PC-3 (cell line): ENCODE results near the gene RSL1D1. TPM values are rescaled to one million over a fixed set of nuclear protein-coding genes. Genes with fewer than 3 reads are reported as not detected.

Source experiments
- ATAC-seq: fragments of 200-7000 bp; cut with Tn5 transposase; 2 replicates; pipeline ENCODE4 v1.9.1; 2020; ENCODE audit warnings: mild to moderate bottlenecking, moderate library complexity
- BruUV-seq: library from RNA; stranded (reverse); fragments of 400-500 nt; replicated peaks from 2 replicates; lab custom pipeline; 2021; lab: Mats Ljungman, UMichigan
- CTCF ChIA-PET: fragments of 300-600 bp; sonication (Branson Sonifier 250); formaldehyde crosslinking; loops from one replicate; lab custom pipeline; 2022; ENCODE audit warnings: antibody characterized with exemption; lab: Charles Lee
- POLR2A ChIA-PET: fragments of 300-600 bp; sonication (Branson Sonifier 250); formaldehyde crosslinking; loops from one replicate; lab custom pipeline; 2022; ENCODE audit warnings: antibody characterized with exemption; ENCODE audit not compliant: unreplicated experiment; lab: Charles Lee
- DNase-seq: peaks from one replicate; pipeline ENCODE4 v3.0.0-alpha.2; 2015
- H2AFZ ChIP-seq: fragments of 300-600 bp; sonication (generic); 2 replicates; pipeline ENCODE4 v1.6.0; 2016; ENCODE audit warnings: antibody characterized with exemption, low read length
- H3F3A ChIP-seq: fragments of 300-600 bp; sonication (generic); one replicate; pipeline ENCODE4 v1.6.0; 2017; ENCODE audit warnings: antibody characterized with exemption, low read length, control low read depth, mild to moderate bottlenecking; ENCODE audit not compliant: unreplicated experiment
- H3K27ac ChIP-seq: fragments of 300-600 bp; sonication (generic); 2 replicates; pipeline ENCODE4 v1.5.1; 2016; ENCODE audit warnings: mild to moderate bottlenecking, low read length
- H3K27me3 ChIP-seq: fragments of 300-600 bp; sonication (generic); 2 replicates; pipeline ENCODE4 v1.6.1; 2016; ENCODE audit warnings: low read length, mixed read lengths
- H3K36me3 ChIP-seq: fragments of 300-600 bp; sonication (generic); 2 replicates; pipeline ENCODE4 v1.6.1; 2016; ENCODE audit warnings: low read depth, mixed run types, low read length, mixed read lengths
- H3K4me1 ChIP-seq: fragments of 300-600 bp; sonication (generic); 2 replicates; pipeline ENCODE4 v1.5.1; 2016; ENCODE audit warnings: low read length; ENCODE audit not compliant: insufficient read depth
- H3K4me2 ChIP-seq: fragments of 300-600 bp; sonication (generic); 2 replicates; pipeline ENCODE4 v1.6.0; 2016; ENCODE audit warnings: low read length
- H3K4me3 ChIP-seq: fragments of 300-600 bp; sonication (generic); 2 replicates; pipeline ENCODE4 v1.5.1; 2016; ENCODE audit warnings: mild to moderate bottlenecking, low read length, mixed read lengths
- H3K79me2 ChIP-seq: fragments of 300-600 bp; sonication (generic); 2 replicates; pipeline ENCODE4 v1.6.1; 2017; ENCODE audit warnings: low read length, mixed read lengths
- H3K9ac ChIP-seq: fragments of 300-600 bp; sonication (generic); 2 replicates; pipeline ENCODE4 v1.6.0; 2016; ENCODE audit warnings: mild to moderate bottlenecking, low read length
- H3K9me2 ChIP-seq: fragments of 300-600 bp; sonication (generic); replicated peaks from 2 replicates; pipeline ENCODE4 v1.6.1; 2016; ENCODE audit warnings: mixed run types, low read length, mixed read lengths
- H3K9me3 ChIP-seq: fragments of 300-600 bp; sonication (generic); 2 replicates; pipeline ENCODE4 v1.6.1; 2016; ENCODE audit warnings: low read length, mixed read lengths
- H4K20me1 ChIP-seq: fragments of 300-600 bp; sonication (generic); 2 replicates; pipeline ENCODE4 v1.6.1; 2016; ENCODE audit warnings: low read length, mixed read lengths
- EZH2 ChIP-seq: fragments of 300-600 bp; sonication (generic); IDR thresholded peaks from one replicate; pipeline ENCODE4 v1.6.1; 2017; ENCODE audit warnings: antibody characterized with exemption, mild to moderate bottlenecking, low read length; ENCODE audit not compliant: unreplicated experiment
- EZH2phosphoT487 ChIP-seq: fragments of 300-600 bp; sonication (generic); IDR thresholded peaks from 2 replicates; pipeline ENCODE4 v1.6.1; 2018; ENCODE audit warnings: mild to moderate bottlenecking, antibody characterized with exemption, low read length, borderline replicate concordance
- intact Hi-C: fragments of 100-400 bp; cut with micrococcal nuclease; formaldehyde crosslinking; loops from 2 replicates; pipeline ENCODE4 v1.9.0; 2023
- total RNA-seq: library from RNA; depleted of rRNA; stranded (reverse); fragments of >200 nt; gene quantifications from 2 replicates; pipeline ENCODE4 v1.2.3, GENCODE V29; 2014
- TF ChIP-seq, protein P1 (sequence below): fragments of 300-600 bp; sonication (generic); conservative IDR thresholded peaks from 2 replicates; pipeline ENCODE4 v1.5.1; 2017; ENCODE audit warnings: antibody characterized with exemption, low read depth, mild to moderate bottlenecking, low read length

The RSL1D1 gene
- total RNA-seq, 1 experiment from 2014 or later, result 75.9 TPM

- Histone ChIP-seq H3F3A (no peaks in the 10 kb centered on the region), H3K36me3 (peaks cover 38% of the 10 kb centered on the region), H3K27ac (no peak overlapping the region), H3K9ac (no peak overlapping the region), H4K20me1 (no peaks in the 10 kb centered on the region), H3K79me2 (no peaks in the 10 kb centered on the region), H3K9me2 (no peaks in the 10 kb centered on the region), H3K4me3 (no peak overlapping the region), H3K4me2 (no peak overlapping the region), H3K27me3 (no peaks in the 10 kb centered on the region), H3K9me3 (no peaks in the 10 kb centered on the region), H3K4me1 (no peaks in the 10 kb centered on the region), H2AFZ (no peak overlapping the region)
- CTCF ChIA-PET, result no interaction called here
- DNase-seq (no peak), ATAC-seq (no peak)
- intact Hi-C loops, result no loop called here
- TF ChIP-seq EZH2phosphoT487, result no peak
- no peak for TF ChIP-seq EZH2
- TF ChIP-seq, protein P1, sequence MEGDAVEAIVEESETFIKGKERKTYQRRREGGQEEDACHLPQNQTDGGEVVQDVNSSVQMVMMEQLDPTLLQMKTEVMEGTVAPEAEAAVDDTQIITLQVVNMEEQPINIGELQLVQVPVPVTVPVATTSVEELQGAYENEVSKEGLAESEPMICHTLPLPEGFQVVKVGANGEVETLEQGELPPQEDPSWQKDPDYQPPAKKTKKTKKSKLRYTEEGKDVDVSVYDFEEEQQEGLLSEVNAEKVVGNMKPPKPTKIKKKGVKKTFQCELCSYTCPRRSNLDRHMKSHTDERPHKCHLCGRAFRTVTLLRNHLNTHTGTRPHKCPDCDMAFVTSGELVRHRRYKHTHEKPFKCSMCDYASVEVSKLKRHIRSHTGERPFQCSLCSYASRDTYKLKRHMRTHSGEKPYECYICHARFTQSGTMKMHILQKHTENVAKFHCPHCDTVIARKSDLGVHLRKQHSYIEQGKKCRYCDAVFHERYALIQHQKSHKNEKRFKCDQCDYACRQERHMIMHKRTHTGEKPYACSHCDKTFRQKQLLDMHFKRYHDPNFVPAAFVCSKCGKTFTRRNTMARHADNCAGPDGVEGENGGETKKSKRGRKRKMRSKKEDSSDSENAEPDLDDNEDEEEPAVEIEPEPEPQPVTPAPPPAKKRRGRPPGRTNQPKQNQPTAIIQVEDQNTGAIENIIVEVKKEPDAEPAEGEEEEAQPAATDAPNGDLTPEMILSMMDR, result no peak
- no TSS peak for BruUV-seq
- POLR2A ChIA-PET, result interaction anchor here (0.6 kb wide), 1 partner anchor 186 kb away, joined by 6 read pairs; no protein-coding TSS in a partner anchor
Observed at GRCh38 chr16:11875721-11876120, 24.4 kb upstream of the RSL1D1 start.

DNA sequence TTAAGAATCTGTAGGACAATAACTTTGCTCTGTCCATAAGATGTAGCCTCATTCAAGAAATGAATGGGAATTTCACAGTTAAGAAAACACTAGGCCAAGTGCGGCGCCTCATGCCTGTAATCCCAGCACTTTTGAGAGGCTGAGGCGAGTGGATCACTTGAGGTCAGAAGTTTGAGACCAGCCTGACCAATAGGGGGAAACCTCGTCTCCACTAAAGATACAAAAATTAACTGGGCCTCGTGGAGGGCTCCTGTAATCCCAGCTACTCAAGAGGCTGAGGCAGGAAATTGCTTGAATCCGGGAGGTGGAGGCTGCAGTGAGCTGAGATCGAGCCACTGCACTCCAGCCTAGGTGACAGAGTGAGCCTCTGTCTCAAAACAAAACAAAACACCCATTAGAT, 19.9 kb upstream of the RSL1D1 start:
- H3K4me2 ChIP-seq, result no peak overlapping the region
- peaks cover 16% of the 10 kb centered on the region for H3K4me1 ChIP-seq
- CTCF ChIA-PET, result no interaction called here
- no TSS peak for BruUV-seq
- intact Hi-C loops, result no loop called here
- H3K36me3 ChIP-seq, result peaks cover 35% of the 10 kb centered on the region
- H3K79me2 ChIP-seq, result peaks cover 11% of the 10 kb centered on the region; the same call in 1 of the 2 replicates
- peaks cover 6% of the 10 kb centered on the region for H4K20me1 ChIP-seq
- no peak for TF ChIP-seq EZH2phosphoT487
- TF ChIP-seq, protein P1, result peak; percentile 27; the same call in 1 of the 2 replicates
- no peak for TF ChIP-seq EZH2
- H3K27ac ChIP-seq, result no peak overlapping the region
- no peaks in the 10 kb centered on the region for H3K27me3 ChIP-seq
- no peaks in the 10 kb centered on the region for H3K9me3 ChIP-seq
- no peak overlapping the region for H2AFZ ChIP-seq
- DNase-seq (no peak), ATAC-seq (no peak)
- no peak overlapping the region for H3K9ac ChIP-seq
- no peak overlapping the region for H3K4me3 ChIP-seq
- POLR2A ChIA-PET, result no interaction called here
- no peaks in the 10 kb centered on the region for H3K9me2 ChIP-seq
- peaks cover 8% of the 10 kb centered on the region for H3F3A ChIP-seq

GRCh38 chr16:11870399-11870798, 19.1 kb upstream of the RSL1D1 start:
- peaks cover 18% of the 10 kb centered on the region; the same call in 1 of the 2 replicates for H3K79me2 ChIP-seq
- peaks cover 6% of the 10 kb centered on the region for H4K20me1 ChIP-seq
- H3K4me2 ChIP-seq, result no peak overlapping the region
- intact Hi-C loops, result no loop called here
- H3K27ac ChIP-seq, result no peak overlapping the region
- H3F3A ChIP-seq, result peaks cover 8% of the 10 kb centered on the region
- H3K9me3 ChIP-seq, result no peaks in the 10 kb centered on the region
- H3K9ac ChIP-seq, result no peak overlapping the region
- peaks cover 31% of the 10 kb centered on the region for H3K36me3 ChIP-seq
- no TSS peak for BruUV-seq
- no peak for DNase-seq
- POLR2A ChIA-PET, result no interaction called here
- no peaks in the 10 kb centered on the region for H3K9me2 ChIP-seq
- H2AFZ ChIP-seq, result no peak overlapping the region
- H3K27me3 ChIP-seq, result no peaks in the 10 kb centered on the region
- H3K4me3 ChIP-seq, result no peak overlapping the region
- TF ChIP-seq, protein P1, result no peak
- no peak for TF ChIP-seq EZH2phosphoT487
- no peak for TF ChIP-seq EZH2
- peaks cover 16% of the 10 kb centered on the region for H3K4me1 ChIP-seq
- CTCF ChIA-PET, result no interaction called here
- ATAC-seq, result no peak
